ENCODE data around the gene GPC3.

The GPC3 gene

DNA sequence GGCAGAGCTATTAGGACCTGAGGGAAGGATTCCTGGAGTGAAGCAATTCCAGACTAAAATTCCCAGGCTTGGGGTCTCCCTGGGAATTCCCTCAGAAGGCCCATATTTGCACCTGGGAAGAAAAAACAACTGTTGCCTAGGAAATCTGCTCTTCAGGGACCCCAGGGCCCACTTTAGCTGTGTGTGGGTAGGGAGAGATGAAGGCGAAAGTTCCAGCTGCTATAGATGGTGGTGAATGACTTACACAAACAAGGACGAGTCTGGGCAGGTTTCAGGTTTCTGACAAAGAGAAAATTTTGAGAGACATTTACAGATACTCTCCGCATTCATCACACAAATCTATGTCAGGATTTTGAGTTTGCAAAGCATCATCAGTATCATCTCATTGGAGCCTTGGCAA lies 126.1 kb downstream of the GPC3 start:
- DNase-seq = no peak
- Histone ChIP-seq H3K27ac (ENCODE audit: insufficient read depth, low read length, poor library complexity, severe bottlenecking) (no peak overlapping the region), H3K27me3 (replicated peaks; ENCODE audit: control insufficient read depth, insufficient read depth, low read length, poor library complexity, severe bottlenecking) (no peaks in the 10 kb centered on the region), H3K36me3 (ENCODE audit: control insufficient read depth, insufficient read depth, low read length) (no peaks in the 10 kb centered on the region), H3K9me3 (ENCODE audit: control insufficient read depth, low read length) (no peaks in the 10 kb centered on the region), H3K4me1 (ENCODE audit: control insufficient read depth, insufficient read depth, low read length, poor library complexity, severe bottlenecking) (no peaks in the 10 kb centered on the region), H3K4me3 (ENCODE audit: insufficient read depth, low read depth, low read length, poor library complexity, severe bottlenecking) (no peak overlapping the region)

DNA sequence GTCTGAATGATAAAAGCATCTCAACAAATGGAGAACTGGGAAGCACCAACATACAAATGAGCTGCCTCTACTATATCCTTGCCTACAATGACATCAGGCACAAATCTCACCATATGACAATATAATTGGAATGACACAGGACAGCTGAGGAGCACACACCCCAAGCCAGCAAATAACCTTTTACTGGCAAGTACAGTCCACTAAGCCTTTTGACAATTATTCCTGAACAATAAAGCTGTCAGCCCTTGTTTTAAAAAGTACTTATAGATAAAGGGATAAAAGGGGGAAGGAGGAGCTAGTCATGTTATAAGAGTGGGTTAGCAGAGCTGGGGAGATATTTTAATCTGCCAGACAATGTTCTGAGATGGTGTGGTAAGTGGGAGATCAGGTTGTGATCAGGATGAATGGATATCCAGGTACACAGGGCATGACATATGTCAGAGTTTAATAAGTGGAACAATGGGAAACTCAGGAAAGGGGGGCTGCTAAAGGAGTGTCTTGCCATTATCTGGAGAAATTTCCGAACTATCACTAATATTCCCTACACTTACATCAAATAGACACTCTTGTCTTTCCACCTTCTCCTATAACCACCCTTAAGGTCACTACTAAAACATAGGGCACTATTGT lies 127.6 kb downstream of the GPC3 start:
- Histone ChIP-seq H3K9me3 (ENCODE audit: control insufficient read depth, low read length) (no peaks in the 10 kb centered on the region), H3K4me3 (ENCODE audit: insufficient read depth, low read depth, low read length, poor library complexity, severe bottlenecking) (no peak overlapping the region), H3K4me1 (ENCODE audit: control insufficient read depth, insufficient read depth, low read length, poor library complexity, severe bottlenecking) (no peaks in the 10 kb centered on the region), H3K27me3 (replicated peaks; ENCODE audit: control insufficient read depth, insufficient read depth, low read length, poor library complexity, severe bottlenecking) (no peaks in the 10 kb centered on the region), H3K36me3 (ENCODE audit: control insufficient read depth, insufficient read depth, low read length) (no peaks in the 10 kb centered on the region), H3K27ac (ENCODE audit: insufficient read depth, low read length, poor library complexity, severe bottlenecking) (no peak overlapping the region)
- DNase-seq = no peak

- no peaks in the 10 kb centered on the region for H3K9me3 ChIP-seq (ENCODE audit: control insufficient read depth, low read length)
- H3K27me3 ChIP-seq (replicated peaks; ENCODE audit: control insufficient read depth, insufficient read depth, low read length, poor library complexity, severe bottlenecking) = no peaks in the 10 kb centered on the region
- no peak overlapping the region for H3K27ac ChIP-seq (ENCODE audit: insufficient read depth, low read length, poor library complexity, severe bottlenecking)
- no peak for DNase-seq
- no peak overlapping the region for H3K4me3 ChIP-seq (ENCODE audit: insufficient read depth, low read depth, low read length, poor library complexity, severe bottlenecking)
- no peaks in the 10 kb centered on the region for H3K36me3 ChIP-seq (ENCODE audit: control insufficient read depth, insufficient read depth, low read length)
- H3K4me1 ChIP-seq (ENCODE audit: control insufficient read depth, insufficient read depth, low read length, poor library complexity, severe bottlenecking) = no peaks in the 10 kb centered on the region
These were observed 128.6 kb downstream of the GPC3 start for GRCh38 chrX:133856819-133857218.

DNA sequence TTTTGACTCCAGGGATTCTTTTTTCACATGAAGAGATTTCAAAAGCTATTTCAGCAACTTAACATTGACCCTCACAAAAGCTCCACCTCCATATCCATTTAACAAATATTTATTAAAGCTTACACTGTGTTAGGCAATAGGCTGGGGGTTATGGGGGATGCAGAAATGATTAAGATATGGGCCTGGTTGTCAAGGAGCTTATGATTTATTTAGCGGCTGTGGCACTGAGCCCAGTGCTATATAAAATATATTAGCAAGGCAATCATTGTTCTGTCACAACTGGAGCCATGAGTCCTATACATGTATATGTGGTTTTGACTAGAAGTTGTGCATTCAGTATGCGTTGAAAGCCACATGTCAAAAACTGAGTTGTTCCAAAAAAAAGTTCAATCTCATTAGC lies 131.1 kb downstream of the GPC3 start:
- DNase-seq = no peak
- no peaks in the 10 kb centered on the region for H3K27me3 ChIP-seq (replicated peaks; ENCODE audit: control insufficient read depth, insufficient read depth, low read length, poor library complexity, severe bottlenecking)
- H3K27ac ChIP-seq (ENCODE audit: insufficient read depth, low read length, poor library complexity, severe bottlenecking) = no peak overlapping the region
- H3K36me3 ChIP-seq (ENCODE audit: control insufficient read depth, insufficient read depth, low read length) = no peaks in the 10 kb centered on the region
- no peak overlapping the region for H3K4me3 ChIP-seq (ENCODE audit: insufficient read depth, low read depth, low read length, poor library complexity, severe bottlenecking)
- no peaks in the 10 kb centered on the region for H3K4me1 ChIP-seq (ENCODE audit: control insufficient read depth, insufficient read depth, low read length, poor library complexity, severe bottlenecking)
- no peaks in the 10 kb centered on the region for H3K9me3 ChIP-seq (ENCODE audit: control insufficient read depth, low read length)

GRCh38 chrX:133852837-133853356 lies 132.5 kb downstream of the GPC3 start:
- Histone ChIP-seq H3K9me3 (ENCODE audit: control insufficient read depth, low read length) (no peaks in the 10 kb centered on the region), H3K4me1 (ENCODE audit: control insufficient read depth, insufficient read depth, low read length, poor library complexity, severe bottlenecking) (no peaks in the 10 kb centered on the region), H3K27ac (ENCODE audit: insufficient read depth, low read length, poor library complexity, severe bottlenecking) (no peak overlapping the region), H3K4me3 (ENCODE audit: insufficient read depth, low read depth, low read length, poor library complexity, severe bottlenecking) (no peak overlapping the region), H3K36me3 (ENCODE audit: control insufficient read depth, insufficient read depth, low read length) (no peaks in the 10 kb centered on the region), H3K27me3 (replicated peaks; ENCODE audit: control insufficient read depth, insufficient read depth, low read length, poor library complexity, severe bottlenecking) (no peaks in the 10 kb centered on the region)
- DNase-seq = no peak

DNA sequence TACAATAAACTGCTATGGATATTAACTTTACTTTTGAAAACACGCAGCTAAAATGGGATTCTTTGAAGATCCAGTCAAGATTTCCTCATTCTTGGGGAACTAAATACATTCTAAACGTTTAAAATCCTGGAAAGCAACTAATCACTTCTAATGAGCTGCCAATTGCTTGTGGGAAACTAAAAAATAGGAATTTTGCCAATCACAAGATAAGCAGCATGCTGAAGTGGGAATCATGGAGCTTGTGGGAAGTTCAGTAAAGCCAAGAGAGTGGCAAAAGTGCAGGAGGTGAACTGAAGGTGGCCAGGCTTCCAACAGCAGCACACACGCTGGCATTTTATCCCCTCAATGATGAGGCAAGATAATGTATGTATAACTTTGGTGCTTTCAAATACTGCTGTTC lies 133.0 kb downstream of the GPC3 start:
- Histone ChIP-seq H3K36me3 (ENCODE audit: control insufficient read depth, insufficient read depth, low read length) (no peaks in the 10 kb centered on the region), H3K27me3 (replicated peaks; ENCODE audit: control insufficient read depth, insufficient read depth, low read length, poor library complexity, severe bottlenecking) (no peaks in the 10 kb centered on the region), H3K4me1 (ENCODE audit: control insufficient read depth, insufficient read depth, low read length, poor library complexity, severe bottlenecking) (no peaks in the 10 kb centered on the region), H3K27ac (ENCODE audit: insufficient read depth, low read length, poor library complexity, severe bottlenecking) (no peak overlapping the region), H3K4me3 (ENCODE audit: insufficient read depth, low read depth, low read length, poor library complexity, severe bottlenecking) (no peak overlapping the region), H3K9me3 (ENCODE audit: control insufficient read depth, low read length) (no peaks in the 10 kb centered on the region)
- DNase-seq = no peak

DNA sequence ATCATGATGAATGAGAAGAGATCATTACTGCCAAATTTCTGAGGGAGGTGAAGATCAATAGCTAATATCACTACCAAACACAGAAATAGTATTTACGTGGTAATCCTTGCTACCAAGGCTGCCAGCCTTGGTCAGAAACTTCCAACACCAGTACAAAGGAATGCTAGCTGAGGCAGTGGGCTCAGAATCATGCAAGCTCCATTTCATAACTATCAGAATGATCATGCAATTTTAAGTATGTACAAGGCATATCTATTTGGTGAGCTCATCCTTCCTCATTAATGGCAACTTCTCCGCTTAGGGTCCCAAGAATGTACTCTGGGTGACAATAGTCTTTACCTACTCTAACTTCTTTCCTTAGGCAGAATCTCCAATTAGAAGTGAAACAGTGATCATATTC lies 135.0 kb downstream of the GPC3 start:
- no peak overlapping the region for H3K27ac ChIP-seq (ENCODE audit: insufficient read depth, low read length, poor library complexity, severe bottlenecking)
- H3K4me1 ChIP-seq (ENCODE audit: control insufficient read depth, insufficient read depth, low read length, poor library complexity, severe bottlenecking) = no peaks in the 10 kb centered on the region
- H3K27me3 ChIP-seq (replicated peaks; ENCODE audit: control insufficient read depth, insufficient read depth, low read length, poor library complexity, severe bottlenecking) = no peaks in the 10 kb centered on the region
- H3K4me3 ChIP-seq (ENCODE audit: insufficient read depth, low read depth, low read length, poor library complexity, severe bottlenecking) = no peak overlapping the region
- no peaks in the 10 kb centered on the region for H3K36me3 ChIP-seq (ENCODE audit: control insufficient read depth, insufficient read depth, low read length)
- no peaks in the 10 kb centered on the region for H3K9me3 ChIP-seq (ENCODE audit: control insufficient read depth, low read length)
- DNase-seq = no peak

- Histone ChIP-seq H3K27ac (ENCODE audit: insufficient read depth, low read length, poor library complexity, severe bottlenecking) (no peak overlapping the region), H3K4me1 (ENCODE audit: control insufficient read depth, insufficient read depth, low read length, poor library complexity, severe bottlenecking) (no peaks in the 10 kb centered on the region), H3K27me3 (replicated peaks; ENCODE audit: control insufficient read depth, insufficient read depth, low read length, poor library complexity, severe bottlenecking) (no peaks in the 10 kb centered on the region), H3K4me3 (ENCODE audit: insufficient read depth, low read depth, low read length, poor library complexity, severe bottlenecking) (no peak overlapping the region), H3K36me3 (ENCODE audit: control insufficient read depth, insufficient read depth, low read length) (no peaks in the 10 kb centered on the region), H3K9me3 (ENCODE audit: control insufficient read depth, low read length) (no peaks in the 10 kb centered on the region)
- no peak for DNase-seq
These were observed 135.7 kb downstream of the GPC3 start for GRCh38 chrX:133849676-133850075.

GRCh38 chrX:133847340-133847994 lies 137.9 kb downstream of the GPC3 start:
- no peaks in the 10 kb centered on the region for H3K4me1 ChIP-seq (ENCODE audit: control insufficient read depth, insufficient read depth, low read length, poor library complexity, severe bottlenecking)
- DNase-seq = no peak
- no peak overlapping the region for H3K4me3 ChIP-seq (ENCODE audit: insufficient read depth, low read depth, low read length, poor library complexity, severe bottlenecking)
- H3K27me3 ChIP-seq (replicated peaks; ENCODE audit: control insufficient read depth, insufficient read depth, low read length, poor library complexity, severe bottlenecking) = no peaks in the 10 kb centered on the region
- no peaks in the 10 kb centered on the region for H3K9me3 ChIP-seq (ENCODE audit: control insufficient read depth, low read length)
- H3K27ac ChIP-seq (ENCODE audit: insufficient read depth, low read length, poor library complexity, severe bottlenecking) = no peak overlapping the region
- no peaks in the 10 kb centered on the region for H3K36me3 ChIP-seq (ENCODE audit: control insufficient read depth, insufficient read depth, low read length)

DNA sequence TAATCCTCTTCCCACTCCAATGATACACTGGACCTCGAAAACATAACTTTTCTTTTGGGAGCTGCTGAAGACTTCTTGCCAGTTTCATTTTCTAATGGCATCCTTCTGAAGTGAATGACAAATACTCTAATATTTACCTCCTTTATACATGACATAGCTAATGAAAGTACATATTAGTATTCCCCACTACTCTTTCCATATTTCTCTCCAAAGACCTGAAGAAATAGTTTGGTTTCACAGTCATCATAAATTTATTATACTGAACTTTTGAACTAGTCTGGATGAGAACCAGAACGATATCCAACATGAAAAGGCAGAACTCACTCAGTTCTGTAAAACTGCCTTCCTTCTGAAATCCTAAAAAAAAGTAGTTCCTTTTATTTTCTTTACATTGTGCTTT lies 139.1 kb downstream of the GPC3 start:
- H3K4me3 ChIP-seq (ENCODE audit: insufficient read depth, low read depth, low read length, poor library complexity, severe bottlenecking) = no peak overlapping the region
- H3K36me3 ChIP-seq (ENCODE audit: control insufficient read depth, insufficient read depth, low read length) = no peaks in the 10 kb centered on the region
- DNase-seq = no peak
- H3K27me3 ChIP-seq (replicated peaks; ENCODE audit: control insufficient read depth, insufficient read depth, low read length, poor library complexity, severe bottlenecking) = no peaks in the 10 kb centered on the region
- no peaks in the 10 kb centered on the region for H3K9me3 ChIP-seq (ENCODE audit: control insufficient read depth, low read length)
- H3K27ac ChIP-seq (ENCODE audit: insufficient read depth, low read length, poor library complexity, severe bottlenecking) = no peak overlapping the region
- no peaks in the 10 kb centered on the region for H3K4me1 ChIP-seq (ENCODE audit: control insufficient read depth, insufficient read depth, low read length, poor library complexity, severe bottlenecking)

Measured in effector memory CD4-positive, alpha-beta T cell (primary cell).